HG03039 (cell line): ENCODE results near the gene GRIN3B.

ENCODE experiments used
- ATAC-seq: cut with Tn5 transposase; IDR thresholded peaks from one replicate; pipeline ENCODE4 v1.9.1; 2021; ENCODE audit warnings: mild to moderate bottlenecking, moderate library complexity; ENCODE audit not compliant: unreplicated experiment

Gene GRIN3B

DNA sequence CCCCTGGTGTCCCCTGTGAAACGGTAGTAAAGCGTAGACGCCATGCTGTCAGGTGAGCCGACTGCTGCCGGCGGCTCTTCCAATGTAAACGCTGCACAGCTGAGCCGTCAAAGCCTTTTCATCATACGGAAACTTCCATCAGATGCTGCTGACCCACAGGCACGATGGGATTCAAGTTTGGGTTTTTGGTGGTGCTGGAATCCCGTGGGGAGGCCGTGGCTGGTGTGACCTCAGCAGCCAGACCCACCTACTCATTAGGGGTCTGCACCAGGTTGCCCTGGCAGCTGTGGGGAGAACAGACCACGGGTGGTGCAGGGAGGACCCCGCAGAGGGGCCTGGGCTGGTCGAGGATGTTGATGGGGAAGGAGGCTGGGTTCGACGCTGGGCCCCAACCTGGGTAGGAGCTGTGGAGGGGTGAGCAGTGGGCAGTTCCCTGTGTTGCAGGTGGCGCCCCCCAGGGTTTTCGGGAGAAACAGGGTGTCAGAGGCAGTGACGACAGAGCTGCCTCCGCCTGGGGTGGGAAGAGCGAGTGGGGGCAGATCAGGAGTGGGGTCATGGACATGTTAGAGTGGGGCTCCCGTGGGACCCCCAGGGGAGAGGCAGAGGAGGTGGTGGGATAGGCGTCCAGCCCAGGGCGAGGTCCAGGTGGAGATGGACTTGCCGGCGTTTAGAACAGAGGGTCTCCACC, 6.6 kb downstream of the GRIN3B start:
- ATAC-seq = no peak

- no peak for ATAC-seq
Observed at GRCh38 chr19:1007399-1008251, 7.4 kb downstream of the GRIN3B start.

GRCh38 chr19:1008268-1009040, 8.2 kb downstream of the GRIN3B start:
- no peak for ATAC-seq

DNA sequence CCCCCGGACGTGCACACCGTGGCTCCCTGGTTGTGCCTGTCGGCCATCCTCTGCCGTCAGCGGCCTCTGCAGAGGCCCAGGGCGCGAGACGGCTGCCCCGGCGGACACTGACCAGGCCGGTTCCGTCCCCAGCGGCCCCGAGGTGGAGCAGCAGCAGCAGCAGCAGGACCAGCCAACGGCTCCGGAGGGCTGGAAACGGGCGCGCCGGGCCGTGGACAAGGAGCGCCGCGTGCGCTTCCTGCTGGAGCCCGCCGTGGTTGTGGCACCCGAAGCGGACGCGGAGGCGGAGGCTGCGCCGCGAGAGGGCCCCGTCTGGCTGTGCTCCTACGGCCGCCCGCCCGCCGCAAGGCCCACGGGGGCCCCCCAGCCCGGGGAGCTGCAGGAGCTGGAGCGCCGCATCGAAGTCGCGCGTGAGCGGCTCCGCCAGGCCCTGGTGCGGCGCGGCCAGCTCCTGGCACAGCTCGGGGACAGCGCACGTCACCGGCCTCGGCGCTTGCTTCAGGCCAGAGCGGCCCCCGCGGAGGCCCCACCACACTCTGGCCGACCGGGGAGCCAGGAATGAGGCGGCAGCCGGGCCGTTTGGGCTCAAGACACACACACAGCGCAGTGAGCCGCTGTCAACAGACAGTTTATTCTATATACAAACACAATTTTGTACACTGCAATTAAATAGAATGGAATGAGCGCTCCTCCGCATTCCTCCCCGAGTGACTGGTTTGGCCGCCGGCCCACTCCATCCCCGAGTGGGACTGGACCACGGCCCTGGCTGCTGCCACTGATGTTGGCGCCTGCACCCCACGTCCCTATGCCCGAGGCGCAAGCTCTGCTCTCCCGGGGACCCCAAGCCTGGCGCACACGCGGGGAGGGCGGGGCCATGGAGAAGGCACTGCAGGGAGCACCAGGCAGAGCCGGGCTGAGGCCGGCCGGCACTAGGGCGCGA, 9.1 kb downstream of the GRIN3B start:
- no peak for ATAC-seq

- ATAC-seq = no peak
Observed at GRCh38 chr19:1009981-1010538, 9.8 kb downstream of the GRIN3B start.

DNA sequence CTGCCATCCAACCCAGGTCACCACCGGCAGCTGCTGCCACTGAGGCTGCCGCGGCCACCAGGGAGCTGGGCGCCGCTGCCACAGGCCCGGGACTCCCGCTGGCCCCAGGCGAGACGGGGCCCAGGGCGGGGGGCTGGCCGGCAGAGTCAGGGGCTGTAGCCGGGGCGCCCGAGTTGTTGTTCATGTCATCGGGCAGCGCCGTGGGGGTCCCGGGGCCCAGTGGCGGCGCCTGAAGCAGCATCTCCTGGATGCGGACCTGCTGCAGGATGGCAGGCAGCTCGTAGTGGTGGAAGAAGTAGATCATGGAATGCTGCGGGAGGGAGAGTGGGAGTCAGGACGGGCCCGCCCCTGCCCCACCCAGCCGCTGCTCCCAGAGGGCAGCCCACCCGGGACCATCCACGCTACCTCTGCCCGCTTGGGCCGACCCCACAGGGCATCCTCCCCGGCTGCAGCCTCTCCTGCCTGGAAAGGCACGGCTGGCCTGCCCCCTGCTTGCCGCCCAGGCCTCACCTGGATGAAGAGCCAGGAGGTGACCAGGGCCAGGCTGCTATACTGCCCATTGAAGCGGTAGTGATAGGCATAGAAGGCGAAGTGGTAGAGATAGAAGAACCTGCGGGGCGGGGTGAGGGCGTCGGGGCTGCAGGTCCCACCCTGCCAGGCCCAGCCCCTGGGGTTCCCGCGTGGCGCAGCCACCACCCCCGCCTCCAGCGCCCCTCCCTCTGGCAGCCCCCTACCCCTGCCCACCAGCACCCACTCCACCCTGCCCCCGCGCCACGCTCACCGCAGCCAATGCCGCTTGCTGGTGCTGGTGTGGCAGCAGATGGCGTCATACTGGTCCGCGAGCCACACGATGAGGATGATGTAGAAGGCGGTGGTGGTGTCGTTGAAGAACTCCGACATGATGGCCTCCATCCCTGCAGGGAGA, 10.6 kb downstream of the GRIN3B start:
- no peak for ATAC-seq

DNA sequence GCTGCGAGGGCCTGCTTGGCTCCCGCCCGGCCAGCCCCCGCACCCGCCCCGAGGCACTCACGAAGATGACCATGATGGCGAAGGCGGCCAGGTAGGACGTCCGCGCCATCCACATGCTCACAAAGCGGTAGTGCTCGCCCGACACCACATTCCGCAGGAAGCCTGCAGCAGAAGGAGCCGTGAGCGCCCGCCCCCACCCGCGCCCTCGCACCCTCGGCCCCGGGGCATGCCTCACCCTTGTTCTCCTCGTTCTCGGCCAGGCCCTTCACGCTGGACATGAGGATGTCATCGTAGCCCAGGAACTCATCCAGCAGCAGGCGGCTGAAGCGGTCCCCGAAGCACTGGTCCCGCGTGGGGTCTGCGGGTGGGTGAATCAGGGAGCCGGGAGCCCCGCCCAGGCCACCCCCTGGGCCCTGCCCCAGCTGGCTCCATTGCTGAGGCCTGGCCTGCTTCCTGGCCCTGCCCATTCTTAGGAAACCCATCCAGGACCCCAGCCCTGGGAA, 11.7 kb downstream of the GRIN3B start:
- no peak for ATAC-seq

GRCh38 chr19:1012334-1012733, 12.1 kb downstream of the GRIN3B start:
- no peak for ATAC-seq

GRCh38 chr19:1013218-1013617, 13.0 kb downstream of the GRIN3B start:
- no peak for ATAC-seq

- no peak for ATAC-seq
Observed at GRCh38 chr19:1014161-1015060, 14.2 kb downstream of the GRIN3B start.

- ATAC-seq = no peak
Observed at GRCh38 chr19:1015061-1015781, 15.0 kb downstream of the GRIN3B start.

- ATAC-seq = no peak
Observed at GRCh38 chr19:1015782-1016646, 15.8 kb downstream of the GRIN3B start.

DNA sequence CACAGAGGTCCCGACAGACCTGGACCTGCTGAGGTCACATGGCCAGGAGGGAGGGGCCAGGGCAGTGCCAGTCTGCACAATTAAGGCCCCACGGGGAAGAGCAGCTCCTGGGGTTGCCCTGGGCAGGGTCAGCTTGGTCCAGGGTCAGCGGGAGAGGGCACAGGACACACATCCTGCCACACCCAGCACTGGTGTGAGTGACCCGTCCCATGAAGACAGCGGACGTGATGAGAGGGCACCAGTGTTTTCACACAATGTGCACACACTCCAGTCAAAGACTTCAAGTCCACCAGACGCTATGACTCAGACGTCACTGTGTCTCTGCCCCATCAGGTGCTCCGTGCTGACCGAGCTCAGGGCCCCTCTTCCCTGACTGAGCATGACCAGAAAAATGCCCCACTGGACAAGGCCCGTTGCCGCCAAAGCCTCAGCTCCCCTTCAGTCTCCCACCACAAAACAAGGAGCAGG, 16.5 kb downstream of the GRIN3B start:
- no peak for ATAC-seq

DNA sequence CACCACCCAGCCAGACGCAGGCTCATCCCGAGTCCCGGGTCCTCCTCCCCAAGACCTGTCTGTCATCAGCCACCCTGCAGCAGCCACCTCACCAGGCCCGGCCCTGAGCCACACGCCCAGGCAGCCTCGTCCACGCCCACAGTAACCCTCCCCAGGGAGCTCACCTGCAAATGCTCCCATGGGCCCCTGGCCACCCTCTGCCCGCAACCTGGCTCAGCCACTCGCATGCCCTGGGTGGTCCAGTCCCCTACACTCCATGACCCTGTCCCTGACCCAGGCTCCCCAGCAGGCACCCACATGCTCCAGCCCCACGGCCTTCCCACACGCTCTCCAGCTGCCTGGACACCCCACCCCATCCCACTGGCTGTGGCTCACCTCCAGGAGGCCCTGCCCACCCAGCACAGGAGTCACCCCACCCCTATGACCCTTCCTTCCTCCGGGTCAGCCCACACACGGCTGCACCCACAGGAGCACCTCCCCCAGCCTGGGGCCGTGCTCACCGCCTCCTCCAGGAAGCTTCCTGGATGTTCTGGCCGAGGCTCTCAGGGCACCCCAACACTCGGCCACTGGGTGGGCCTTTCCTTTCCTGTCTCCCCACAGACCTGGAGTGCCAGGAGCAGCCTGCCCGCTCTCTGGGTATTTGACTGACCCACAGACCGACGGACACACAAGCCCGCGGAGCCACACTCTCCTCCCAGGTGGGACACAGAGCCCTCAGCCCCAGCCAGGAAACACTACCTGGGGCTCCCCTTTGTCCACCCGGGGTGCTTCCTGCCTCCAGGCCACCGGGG, 17.1 kb downstream of the GRIN3B start:
- no peak for ATAC-seq

DNA sequence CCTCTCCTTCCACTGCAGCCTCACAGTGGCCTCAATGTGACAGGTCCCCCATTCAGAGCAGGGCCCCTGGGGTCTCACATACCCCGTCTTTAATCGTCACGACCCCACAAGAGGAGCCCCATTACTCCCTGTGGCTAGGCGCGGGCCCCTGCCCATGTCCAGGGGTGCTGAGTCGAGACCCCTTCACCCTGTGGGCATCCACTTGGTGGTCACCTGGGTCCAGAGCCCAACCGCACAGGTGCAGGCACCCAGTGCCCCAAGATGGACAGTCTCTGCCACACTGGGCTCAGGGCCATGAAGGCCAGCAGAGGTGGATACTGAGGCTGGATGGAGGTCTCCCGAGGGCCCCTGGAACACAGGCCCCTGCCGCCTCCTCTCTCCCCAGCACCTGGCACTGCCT, 17.7 kb downstream of the GRIN3B start:
- no peak for ATAC-seq
